Upper lobe of left lung (tissue), 6 donors: ENCODE data around the gene NPFFR1. TPM values are rescaled to one million over a fixed set of nuclear protein-coding genes. Genes with fewer than 3 reads are reported as not detected.

Experiments
- ATAC-seq, 2 donors: fragments of 200-7000 bp; cut with Tn5 transposase; one replicate each; pipeline ENCODE4 v1.9.1; 2022; ENCODE audit warnings: mild to moderate bottlenecking in 2 of 2, moderate library complexity in 2 of 2; ENCODE audit not compliant: low FRiP score in 2 of 2
- DNase-seq, 2 donors: peaks; one replicate each; pipeline ENCODE4 v3.0.0-alpha.2; 2019 to 2020
- H3K27ac ChIP-seq, 4 donors: fragments of 200-600 bp; sonication (generic); one replicate each; pipeline ENCODE4 v1.5.1; 2016 to 2019
- H3K27me3 ChIP-seq, 4 donors: fragments of 200-600 bp; sonication (generic); one replicate each; pipeline ENCODE4 v1.5.1; 2017 to 2019
- H3K36me3 ChIP-seq, 4 donors: fragments of 200-600 bp; sonication (generic); one replicate each; pipeline ENCODE4 v1.5.1; 2016 to 2019
- H3K4me1 ChIP-seq, 4 donors: fragments of 200-600 bp; sonication (generic); one replicate each; pipeline ENCODE4 v1.5.1; 2018 to 2019
- H3K4me3 ChIP-seq, 4 donors: fragments of 200-600 bp; sonication (generic); one replicate each; pipeline ENCODE4 v1.5.1; 2017 to 2019; ENCODE audit warnings: mild to moderate bottlenecking in 2 of 4, moderate library complexity in 1 of 4
- H3K9me3 ChIP-seq, 4 donors: fragments of 200-600 bp; sonication (generic); one replicate each; pipeline ENCODE4 v1.5.1; 2018 to 2019
- EP300 ChIP-seq, 4 donors: sonication (generic); formaldehyde crosslinking; IDR thresholded peaks; one replicate each; pipeline ENCODE4 v1.5.1; 2017; ENCODE audit warnings: antibody characterized with exemption in 4 of 4, control low read depth in 2 of 4
- POLR2A ChIP-seq, 4 donors: fragments of 450-650 bp; IDR thresholded peaks; one replicate each; pipeline ENCODE4 v1.5.1; 2016 to 2017; ENCODE audit warnings: antibody characterized with exemption in 4 of 4, mild to moderate bottlenecking in 2 of 4
- POLR2AphosphoS5 ChIP-seq, 2 donors: sonication (generic); formaldehyde crosslinking; IDR thresholded peaks; one replicate each; pipeline ENCODE4 v1.5.1; 2017; ENCODE audit warnings: antibody characterized with exemption in 2 of 2
- WGBS, 2 donors: methylation state at CpG; one replicate each; pipeline ENCODE4 v1.1.5; 2017 to 2018; 5-methylcytosine and 5-hydroxymethylcytosine counted together
- total RNA-seq, 6 donors: library from RNA; depleted of rRNA in 4 of 6; stranded (reverse); fragments of >200 nt in 4 of 6; gene quantifications; one replicate each; pipeline versions ENCODE4 v1.1.0 to v1.2.1, GENCODE V29; 2016 to 2021
- TF ChIP-seq, protein P1 (sequence below), 6 experiments: fragments of 450-650 bp in 4 of 6; fragments of 200-600 bp in 2 of 6; sonication (generic) in 2 of 6; IDR thresholded peaks; one replicate each; pipeline ENCODE4 v1.5.1; 2016 to 2019; ENCODE audit warnings: antibody characterized with exemption in 6 of 6
- donor health status: DM: no; HTN: no; CAD: no; lungs with moderate emphysema.
- donor health status: DM: no; HTN: yes; CAD: no; lungs with severe emphysema.

NPFFR1 gene
- total RNA-seq, 6 donors from 2014 or later, result 0.15 to 1.0 (median 0.29) TPM

DNA sequence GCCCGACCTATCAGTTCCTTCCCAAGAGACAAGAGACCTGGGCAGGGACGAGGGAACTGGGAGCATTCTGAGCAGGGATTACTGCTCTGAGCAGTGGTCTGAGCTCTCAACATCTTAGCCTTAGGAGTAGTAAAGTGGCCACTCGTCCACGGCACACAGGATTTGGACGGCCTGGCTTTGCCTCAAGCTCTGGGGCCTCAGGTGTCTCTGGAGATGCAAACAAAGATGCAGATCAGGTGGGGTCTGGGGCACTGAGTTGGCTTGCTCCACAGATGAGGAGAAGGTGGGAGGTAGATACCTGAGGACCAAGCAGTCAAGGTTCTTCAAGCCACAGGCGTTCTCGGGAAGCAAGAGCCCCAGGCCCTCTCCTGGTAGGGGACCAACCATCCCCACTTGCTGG lies 16.1 kb upstream of the NPFFR1 start:
- ATAC-seq, result no peak

DNA sequence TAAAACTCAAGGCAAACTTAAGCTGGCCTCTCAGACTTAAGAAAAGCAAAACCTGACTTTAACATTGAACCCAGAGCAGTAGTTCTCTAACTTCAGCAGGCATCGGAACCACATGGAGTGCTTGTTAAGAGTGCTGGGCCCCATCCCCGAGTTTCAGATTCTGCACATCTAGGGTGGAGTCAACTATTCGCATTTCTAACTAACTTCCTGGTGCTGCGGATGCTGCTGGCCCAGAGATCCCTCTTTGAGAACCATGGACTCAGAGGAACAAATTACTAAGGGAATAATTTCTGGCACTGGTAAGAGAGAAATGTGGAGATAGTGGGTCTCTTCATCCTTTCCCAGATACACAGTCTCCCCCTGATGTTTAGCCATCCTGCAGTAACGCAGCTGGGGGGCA lies 14.6 kb upstream of the NPFFR1 start:
- no peak overlapping the region for H3K27ac ChIP-seq
- WGBS, 2 donors, result 61 to 88% methylated on average over 5 of the region's 5 CpGs
- TF ChIP-seq, protein P1, sequence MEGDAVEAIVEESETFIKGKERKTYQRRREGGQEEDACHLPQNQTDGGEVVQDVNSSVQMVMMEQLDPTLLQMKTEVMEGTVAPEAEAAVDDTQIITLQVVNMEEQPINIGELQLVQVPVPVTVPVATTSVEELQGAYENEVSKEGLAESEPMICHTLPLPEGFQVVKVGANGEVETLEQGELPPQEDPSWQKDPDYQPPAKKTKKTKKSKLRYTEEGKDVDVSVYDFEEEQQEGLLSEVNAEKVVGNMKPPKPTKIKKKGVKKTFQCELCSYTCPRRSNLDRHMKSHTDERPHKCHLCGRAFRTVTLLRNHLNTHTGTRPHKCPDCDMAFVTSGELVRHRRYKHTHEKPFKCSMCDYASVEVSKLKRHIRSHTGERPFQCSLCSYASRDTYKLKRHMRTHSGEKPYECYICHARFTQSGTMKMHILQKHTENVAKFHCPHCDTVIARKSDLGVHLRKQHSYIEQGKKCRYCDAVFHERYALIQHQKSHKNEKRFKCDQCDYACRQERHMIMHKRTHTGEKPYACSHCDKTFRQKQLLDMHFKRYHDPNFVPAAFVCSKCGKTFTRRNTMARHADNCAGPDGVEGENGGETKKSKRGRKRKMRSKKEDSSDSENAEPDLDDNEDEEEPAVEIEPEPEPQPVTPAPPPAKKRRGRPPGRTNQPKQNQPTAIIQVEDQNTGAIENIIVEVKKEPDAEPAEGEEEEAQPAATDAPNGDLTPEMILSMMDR (IDR thresholded peaks at IDR 0.05), result no peak
- no peak for TF ChIP-seq POLR2AphosphoS5 (IDR thresholded peaks at IDR 0.05)
- TF ChIP-seq EP300 (IDR thresholded peaks at IDR 0.05), result no peak
- TF ChIP-seq POLR2A (IDR thresholded peaks at IDR 0.05), result no peak

More for the DNA sequence above, 16.1 kb upstream of the NPFFR1 start:
- no peak for DNase-seq
- peaks cover 17 to 27% (median 23%) of the 10 kb centered on the region in 4 donors for H3K4me1 ChIP-seq
- H3K36me3 ChIP-seq, result peaks cover 0 to 5% (median 0%) of the 10 kb centered on the region in 4 donors
- H3K27me3 ChIP-seq, result no peaks in the 10 kb centered on the region
- no peak for TF ChIP-seq EP300 (IDR thresholded peaks at IDR 0.05)
- TF ChIP-seq, protein P1 (IDR thresholded peaks at IDR 0.05), result no peak
- TF ChIP-seq POLR2A (IDR thresholded peaks at IDR 0.05), result no peak
- TF ChIP-seq POLR2AphosphoS5 (IDR thresholded peaks at IDR 0.05), result no peak
- no peaks in the 10 kb centered on the region for H3K9me3 ChIP-seq
- 93 to 96% methylated on average over 7 of the region's 7 CpGs for WGBS, 2 donors
- H3K4me3 ChIP-seq, result no peak overlapping the region
- no peak overlapping the region for H3K27ac ChIP-seq

DNA sequence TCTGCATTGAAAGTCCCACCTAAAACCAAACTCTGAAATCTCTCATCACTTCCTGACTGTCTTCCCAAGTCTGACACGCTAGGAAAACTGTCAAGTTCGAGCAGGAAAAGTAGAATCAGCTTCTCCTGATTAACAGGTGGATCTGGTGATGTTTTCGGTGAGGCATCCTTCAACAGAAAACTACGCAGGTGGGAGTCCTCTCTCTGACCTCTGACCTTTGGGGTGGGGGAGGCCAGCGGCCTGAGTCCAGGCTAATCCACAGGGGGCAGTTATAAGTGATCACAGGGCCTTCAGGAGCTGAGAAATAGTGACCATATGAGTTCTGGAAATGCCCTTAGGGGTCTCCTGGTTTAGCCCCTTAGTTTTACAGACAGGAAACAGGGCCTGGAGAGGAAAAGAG lies 13.4 kb upstream of the NPFFR1 start:
- peak overlapping the region; percentile 48 to 84 (median 67) for H3K27ac ChIP-seq
- no peak overlapping the region for H3K4me3 ChIP-seq
- DNase-seq (no peak), ATAC-seq (no peak)
- 77 to 87% methylated on average over 5 of the region's 5 CpGs for WGBS, 2 donors
- TF ChIP-seq POLR2A (IDR thresholded peaks at IDR 0.05) (no peak), POLR2AphosphoS5 (IDR thresholded peaks at IDR 0.05) (no peak), EP300 (IDR thresholded peaks at IDR 0.05) (no peak)
- TF ChIP-seq, protein P1 (IDR thresholded peaks at IDR 0.05), result no peak
- H3K27me3 ChIP-seq, result no peaks in the 10 kb centered on the region
- peaks cover 0 to 5% (median 0%) of the 10 kb centered on the region in 4 donors for H3K36me3 ChIP-seq
- H3K9me3 ChIP-seq, result no peaks in the 10 kb centered on the region
- peaks cover 17 to 27% (median 21%) of the 10 kb centered on the region in 4 donors for H3K4me1 ChIP-seq

More for the DNA sequence above, 14.6 kb upstream of the NPFFR1 start:
- peaks cover 17 to 27% (median 23%) of the 10 kb centered on the region in 4 donors for H3K4me1 ChIP-seq
- no peak for DNase-seq
- H3K9me3 ChIP-seq, result no peaks in the 10 kb centered on the region
- H3K4me3 ChIP-seq, result no peak overlapping the region
- ATAC-seq, result no peak
- peaks cover 0 to 5% (median 0%) of the 10 kb centered on the region in 4 donors for H3K36me3 ChIP-seq
- H3K27me3 ChIP-seq, result no peaks in the 10 kb centered on the region

DNA sequence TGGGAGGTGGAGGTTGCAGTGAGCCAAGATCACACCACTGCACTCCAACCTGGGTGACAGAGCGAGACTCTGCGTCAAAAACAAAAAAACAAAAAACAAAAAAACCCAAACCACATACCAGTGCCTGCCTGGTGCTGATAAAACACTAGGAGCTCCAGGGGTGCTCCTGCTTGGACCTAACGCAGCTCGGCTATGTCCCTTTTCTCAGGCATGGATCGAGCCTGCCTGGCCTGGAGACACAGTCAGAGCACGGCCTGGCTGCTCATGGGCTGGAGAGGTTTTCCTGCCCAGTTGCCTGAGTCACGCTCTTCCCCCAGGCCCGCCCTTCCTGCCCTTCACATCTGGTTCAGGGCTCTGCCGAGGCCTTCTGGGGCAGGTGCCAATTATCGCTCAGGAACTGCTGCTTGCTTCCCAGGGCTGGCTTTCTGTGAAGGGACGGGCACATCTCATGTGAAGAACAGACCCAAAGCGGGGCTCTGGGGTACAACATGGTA lies 12.6 kb upstream of the NPFFR1 start:
- Histone ChIP-seq H3K27me3 (no peaks in the 10 kb centered on the region), H3K36me3 (peaks cover 0 to 5% (median 0%) of the 10 kb centered on the region in 4 donors), H3K4me3 (no peak overlapping the region), H3K9me3 (no peaks in the 10 kb centered on the region), H3K4me1 (peaks cover 16 to 24% (median 18%) of the 10 kb centered on the region in 4 donors), H3K27ac (peak overlapping the region; percentile 48 to 84 (median 67))
- TF ChIP-seq, protein P1 (IDR thresholded peaks at IDR 0.05), result no peak
- TF ChIP-seq POLR2AphosphoS5 (IDR thresholded peaks at IDR 0.05) (peak; percentile 16 to 68), POLR2A (IDR thresholded peaks at IDR 0.05) (no peak), EP300 (IDR thresholded peaks at IDR 0.05) (peak in 1 of 4 donors; percentile 18)
- ATAC-seq, result peak; percentile 91 to 97
- peak in 1 of 2 donors; percentile 93 for DNase-seq
- 34 to 39% methylated on average over 12 of the region's 12 CpGs for WGBS, 2 donors

DNA sequence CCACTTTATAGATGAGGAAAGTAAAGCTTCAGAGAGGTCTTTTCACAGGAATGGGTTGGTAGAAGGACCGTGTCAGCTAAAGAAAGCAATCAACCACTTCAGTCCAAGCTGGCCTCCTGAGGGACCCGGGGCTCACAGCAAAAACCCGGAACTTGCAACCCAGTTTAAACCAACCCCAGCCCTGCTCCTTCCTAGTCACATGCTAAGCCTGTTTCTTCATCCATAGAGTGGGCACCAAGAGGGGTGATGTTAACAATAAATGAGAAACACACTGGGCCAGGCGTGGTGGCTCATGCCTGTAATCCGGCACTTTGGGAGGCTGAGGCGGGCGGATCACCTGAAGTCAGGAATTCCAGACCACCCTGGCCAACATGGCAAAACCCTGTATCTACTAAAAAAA lies 12.1 kb upstream of the NPFFR1 start:
- TF ChIP-seq, protein P1 (IDR thresholded peaks at IDR 0.05), result no peak
- TF ChIP-seq POLR2A (IDR thresholded peaks at IDR 0.05) (no peak), POLR2AphosphoS5 (IDR thresholded peaks at IDR 0.05) (no peak), EP300 (IDR thresholded peaks at IDR 0.05) (no peak)
- Histone ChIP-seq H3K4me1 (peaks cover 16 to 24% (median 17%) of the 10 kb centered on the region in 4 donors), H3K36me3 (peaks cover 0 to 2% (median 0%) of the 10 kb centered on the region in 4 donors), H3K27me3 (no peaks in the 10 kb centered on the region), H3K9me3 (no peaks in the 10 kb centered on the region), H3K4me3 (no peak overlapping the region), H3K27ac (peak overlapping the region; percentile 48 to 84 (median 67))
- 71 to 87% methylated on average over 7 of the region's 7 CpGs for WGBS, 2 donors
- no peak for DNase-seq
- ATAC-seq, result no peak
